Activated naive CD4-positive, alpha-beta T cell treated with anti-CD3 and anti-CD28 coated beads, Interleukin-2, amount 50 U/mL, for 24 hours (primary cell): ENCODE results near the gene TJP3.

ENCODE experiments used
- H3K27ac Mint-ChIP-seq: one replicate; pipeline ENCODE4 v1.8.0; 2021; ENCODE audit warnings: mild to moderate bottlenecking, mixed read lengths
- H3K27me3 Mint-ChIP-seq: one replicate; pipeline ENCODE4 v1.8.0; 2021; ENCODE audit warnings: mixed read lengths
- H3K36me3 Mint-ChIP-seq: one replicate; pipeline ENCODE4 v1.8.0; 2021; ENCODE audit warnings: mixed read lengths
- H3K4me1 Mint-ChIP-seq: one replicate; pipeline ENCODE4 v1.8.0; 2021; ENCODE audit warnings: mixed read lengths
- H3K4me3 Mint-ChIP-seq: one replicate; pipeline ENCODE4 v1.8.0; 2021; ENCODE audit warnings: mild to moderate bottlenecking, mixed read lengths
- H3K9me3 Mint-ChIP-seq: one replicate; pipeline ENCODE4 v1.8.0; 2021; ENCODE audit warnings: mixed read lengths

Gene TJP3

DNA sequence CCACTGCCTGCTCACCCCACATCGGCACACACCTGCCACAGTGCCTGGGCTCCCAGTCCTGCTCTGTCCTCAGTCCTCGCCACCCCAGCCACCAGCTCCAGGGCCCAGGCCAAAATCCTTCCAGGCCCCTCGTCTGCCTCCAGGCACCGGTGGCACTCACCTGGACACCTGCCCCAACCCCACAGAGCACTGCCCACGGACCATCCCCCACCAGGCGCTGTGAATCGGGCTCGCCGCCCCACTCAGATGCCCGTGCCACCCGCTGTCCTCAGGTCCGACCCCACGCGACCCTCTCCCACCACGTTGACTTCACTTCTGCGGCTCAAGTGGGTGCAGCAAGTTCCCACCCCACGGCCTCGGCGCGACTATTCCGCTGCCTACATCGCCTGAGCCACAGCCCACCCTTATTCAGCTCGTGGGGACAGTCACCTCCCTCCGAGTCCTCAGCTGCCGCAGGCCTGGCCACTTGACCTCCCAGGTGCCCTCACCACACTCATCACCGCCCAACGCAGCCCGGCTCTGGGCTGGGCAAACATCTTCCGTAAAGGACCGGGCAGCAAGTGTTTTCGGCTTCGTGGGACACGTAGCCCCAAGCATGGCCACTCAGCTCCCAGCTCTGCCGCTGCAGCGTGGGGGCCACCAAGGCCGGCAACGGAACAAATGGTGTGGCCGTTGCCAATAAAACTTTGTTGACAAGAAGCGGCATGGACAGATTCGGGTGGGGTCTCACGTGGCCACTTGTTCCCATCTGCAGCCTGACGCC lies 13.6 kb upstream of the TJP3 start:
- peaks cover 2% of the 10 kb centered on the region for H3K36me3 Mint-ChIP-seq
- peaks cover 45% of the 10 kb centered on the region for H3K4me1 Mint-ChIP-seq
- no peak overlapping the region for H3K27ac Mint-ChIP-seq
- H3K4me3 Mint-ChIP-seq, result no peak overlapping the region
- no peaks in the 10 kb centered on the region for H3K27me3 Mint-ChIP-seq
- no peaks in the 10 kb centered on the region for H3K9me3 Mint-ChIP-seq

DNA sequence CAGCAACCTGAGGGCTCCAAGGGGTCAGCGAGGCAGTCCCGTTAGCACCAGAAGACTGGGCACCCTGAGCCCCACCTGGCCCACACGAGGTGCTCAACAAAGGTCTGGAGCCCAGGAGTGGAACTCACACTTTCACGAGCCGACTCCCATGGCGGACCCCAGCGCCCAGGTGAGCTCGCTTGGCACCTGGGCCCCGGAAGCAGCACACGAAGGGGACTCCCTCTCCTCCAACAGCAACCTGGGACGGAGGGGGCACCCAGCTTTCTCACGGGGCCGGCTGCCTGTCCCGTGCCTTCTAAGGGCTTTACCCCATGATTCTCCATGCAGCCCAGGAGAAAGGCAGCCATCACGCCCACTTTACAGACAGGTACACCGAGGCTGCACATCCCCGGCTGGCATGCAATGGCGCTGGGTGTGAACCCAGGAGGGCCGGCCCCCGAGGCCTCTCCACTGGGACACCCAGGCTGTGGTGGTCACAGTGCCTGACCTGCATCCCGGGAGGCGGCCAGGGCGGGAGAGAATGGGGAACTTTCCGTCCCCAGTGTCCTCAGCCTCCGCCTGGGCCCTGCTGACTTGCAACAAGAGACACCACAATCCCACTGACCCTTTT lies 13.0 kb upstream of the TJP3 start:
- Mint-ChIP-seq H3K36me3 (peaks cover 2% of the 10 kb centered on the region), H3K27me3 (no peaks in the 10 kb centered on the region)

DNA sequence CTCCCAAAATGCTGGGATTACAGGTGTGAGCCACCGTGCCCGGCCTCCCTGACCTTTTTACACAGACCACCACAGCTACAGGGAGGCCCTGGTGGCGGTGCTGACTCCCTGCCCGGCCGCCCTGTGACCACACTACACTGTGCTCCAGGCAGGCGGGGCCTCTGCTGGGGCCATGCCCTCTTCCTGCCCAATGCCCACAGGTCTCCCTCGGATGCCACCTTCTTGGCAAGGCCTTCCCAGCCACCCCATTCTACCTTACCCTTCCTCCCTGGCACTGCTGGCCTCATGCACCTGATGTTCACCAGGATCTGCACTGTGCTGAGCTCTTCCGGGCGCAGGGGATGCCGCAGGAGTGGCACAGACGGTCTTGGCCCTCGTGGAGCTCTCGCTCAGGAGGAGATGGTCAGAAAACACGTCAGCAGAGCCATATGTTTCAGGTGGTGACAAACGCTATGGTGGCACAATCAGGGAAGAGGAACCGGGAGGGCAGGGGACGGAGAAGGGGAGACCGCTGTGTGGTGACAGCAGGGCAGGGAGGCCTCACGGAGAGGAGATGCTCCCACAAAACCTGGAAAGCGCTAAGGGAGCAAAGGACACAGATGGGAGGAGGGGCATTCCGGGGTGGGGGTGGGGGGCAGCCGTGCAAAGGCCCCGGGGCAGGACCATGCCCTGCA lies 12.1 kb upstream of the TJP3 start:
- Mint-ChIP-seq H3K9me3 (no peaks in the 10 kb centered on the region), H3K27me3 (no peaks in the 10 kb centered on the region), H3K4me3 (no peak overlapping the region), H3K4me1 (peaks cover 34% of the 10 kb centered on the region), H3K27ac (no peak overlapping the region), H3K36me3 (peaks cover 2% of the 10 kb centered on the region)

More for the DNA sequence above, 13.0 kb upstream of the TJP3 start:
- Mint-ChIP-seq H3K27ac (no peak overlapping the region), H3K4me3 (no peak overlapping the region), H3K9me3 (no peaks in the 10 kb centered on the region), H3K4me1 (peaks cover 38% of the 10 kb centered on the region)

DNA sequence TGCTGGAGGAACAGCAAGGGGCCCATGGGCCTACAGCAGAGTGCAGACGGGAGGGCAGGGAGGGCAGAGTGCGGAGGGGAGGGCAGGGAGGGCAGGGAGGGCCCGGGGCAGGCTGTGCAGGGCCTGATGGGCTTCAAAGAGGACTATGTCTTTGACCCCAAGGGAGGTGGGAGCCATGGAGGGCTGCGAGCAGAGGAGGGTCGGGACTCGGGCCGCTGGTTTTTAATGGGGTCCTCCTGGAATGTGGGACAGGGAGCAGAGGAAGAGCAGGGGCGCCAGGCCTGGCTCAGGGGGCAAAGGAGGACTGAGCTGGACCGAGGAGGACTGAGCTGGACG lies 11.6 kb upstream of the TJP3 start:
- Mint-ChIP-seq H3K4me1 (peaks cover 29% of the 10 kb centered on the region), H3K27me3 (no peaks in the 10 kb centered on the region), H3K4me3 (no peak overlapping the region), H3K36me3 (peaks cover under 1% of the 10 kb centered on the region), H3K27ac (no peak overlapping the region), H3K9me3 (no peaks in the 10 kb centered on the region)

DNA sequence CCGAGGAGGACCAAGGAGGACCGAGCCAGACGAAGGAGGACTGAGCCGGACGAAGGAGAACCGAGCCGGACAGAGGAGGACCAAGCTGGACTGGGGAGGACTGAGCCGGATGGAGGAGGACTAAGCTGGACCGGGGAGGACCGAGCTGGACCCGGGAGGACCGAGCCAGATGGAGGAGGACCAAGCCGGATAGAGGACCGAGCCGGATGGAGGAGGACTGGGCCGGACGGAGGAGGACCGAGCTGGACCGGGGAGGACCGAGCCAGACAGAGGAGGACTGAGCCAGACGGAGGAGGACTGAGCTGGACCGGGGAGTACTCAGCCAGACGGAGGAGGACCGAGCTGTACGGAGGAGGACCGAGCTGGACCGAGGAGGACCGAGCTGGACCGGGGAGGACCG lies 11.1 kb upstream of the TJP3 start:
- Mint-ChIP-seq H3K27ac (no peak overlapping the region), H3K36me3 (no peaks in the 10 kb centered on the region), H3K27me3 (no peaks in the 10 kb centered on the region), H3K9me3 (no peaks in the 10 kb centered on the region), H3K4me3 (no peak overlapping the region), H3K4me1 (peaks cover 29% of the 10 kb centered on the region)

DNA sequence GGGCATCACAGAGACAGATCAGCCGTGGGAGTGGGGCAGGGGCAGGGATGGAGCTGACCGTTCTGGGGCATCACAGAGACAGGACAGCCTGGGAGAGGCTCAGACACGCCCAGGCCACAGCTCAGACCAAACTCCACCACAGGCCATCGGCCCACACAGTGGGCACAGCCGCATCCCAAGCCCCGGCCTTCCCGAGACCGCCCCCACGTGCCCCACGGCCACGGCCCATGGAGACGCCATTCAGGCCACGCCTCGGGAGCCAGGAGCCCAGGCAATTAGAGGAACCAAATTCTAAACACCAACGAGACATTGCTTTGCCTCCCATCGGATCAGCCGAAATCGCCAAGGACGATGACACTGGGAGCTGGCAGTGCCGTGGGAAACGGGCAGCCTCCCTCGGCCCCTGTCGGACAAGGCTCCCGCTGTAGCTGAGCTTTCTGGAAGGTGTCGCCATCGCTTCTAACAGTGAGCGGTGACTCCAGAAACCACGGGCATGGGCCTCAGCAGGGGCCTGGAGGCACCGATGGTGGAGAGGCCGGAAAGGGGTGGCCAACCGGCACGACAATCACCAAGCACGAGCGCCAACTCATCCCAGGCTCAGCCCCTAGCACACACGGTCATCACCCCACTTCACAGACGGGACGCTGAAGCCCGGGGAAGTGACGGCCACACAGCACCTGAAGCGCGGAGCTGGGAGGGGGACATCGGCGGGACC lies 10.4 kb upstream of the TJP3 start:
- no peaks in the 10 kb centered on the region for H3K27me3 Mint-ChIP-seq
- peaks cover 27% of the 10 kb centered on the region for H3K4me1 Mint-ChIP-seq
- H3K36me3 Mint-ChIP-seq, result no peaks in the 10 kb centered on the region
- H3K27ac Mint-ChIP-seq, result peak overlapping the region; percentile 46
- H3K9me3 Mint-ChIP-seq, result no peaks in the 10 kb centered on the region
- H3K4me3 Mint-ChIP-seq, result peak overlapping the region; percentile 69

DNA sequence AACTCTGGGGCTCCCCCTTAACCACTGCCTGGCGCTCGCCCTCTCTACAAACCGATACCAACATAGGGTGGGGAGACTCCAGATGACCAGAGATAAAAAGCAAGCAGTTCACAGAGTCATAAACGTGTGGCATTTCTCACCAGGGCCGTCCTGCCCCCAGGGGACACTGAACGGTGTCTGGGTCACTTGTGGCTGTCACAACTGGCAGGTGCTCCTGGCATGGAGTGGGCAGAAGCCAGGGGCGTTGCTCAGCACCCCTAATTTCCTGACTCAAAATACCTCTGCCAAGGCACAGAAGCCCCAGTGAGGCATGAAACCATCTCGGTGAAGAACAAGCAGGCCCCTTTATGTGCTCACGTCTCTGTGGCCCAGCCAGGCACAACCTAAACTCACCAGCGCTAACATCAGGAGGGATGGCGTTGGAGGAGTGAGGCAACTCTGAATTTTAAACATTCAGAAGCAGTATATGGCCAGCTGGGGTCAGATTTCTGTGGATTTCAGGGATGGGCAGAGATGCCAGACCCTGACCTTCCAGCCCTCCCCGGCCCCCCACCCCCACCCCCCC lies 9.7 kb upstream of the TJP3 start:
- Mint-ChIP-seq H3K36me3 (no peaks in the 10 kb centered on the region), H3K27me3 (no peaks in the 10 kb centered on the region), H3K4me1 (peaks cover 25% of the 10 kb centered on the region), H3K9me3 (no peaks in the 10 kb centered on the region), H3K27ac (peak overlapping the region; percentile 46), H3K4me3 (peak overlapping the region; percentile 69)

DNA sequence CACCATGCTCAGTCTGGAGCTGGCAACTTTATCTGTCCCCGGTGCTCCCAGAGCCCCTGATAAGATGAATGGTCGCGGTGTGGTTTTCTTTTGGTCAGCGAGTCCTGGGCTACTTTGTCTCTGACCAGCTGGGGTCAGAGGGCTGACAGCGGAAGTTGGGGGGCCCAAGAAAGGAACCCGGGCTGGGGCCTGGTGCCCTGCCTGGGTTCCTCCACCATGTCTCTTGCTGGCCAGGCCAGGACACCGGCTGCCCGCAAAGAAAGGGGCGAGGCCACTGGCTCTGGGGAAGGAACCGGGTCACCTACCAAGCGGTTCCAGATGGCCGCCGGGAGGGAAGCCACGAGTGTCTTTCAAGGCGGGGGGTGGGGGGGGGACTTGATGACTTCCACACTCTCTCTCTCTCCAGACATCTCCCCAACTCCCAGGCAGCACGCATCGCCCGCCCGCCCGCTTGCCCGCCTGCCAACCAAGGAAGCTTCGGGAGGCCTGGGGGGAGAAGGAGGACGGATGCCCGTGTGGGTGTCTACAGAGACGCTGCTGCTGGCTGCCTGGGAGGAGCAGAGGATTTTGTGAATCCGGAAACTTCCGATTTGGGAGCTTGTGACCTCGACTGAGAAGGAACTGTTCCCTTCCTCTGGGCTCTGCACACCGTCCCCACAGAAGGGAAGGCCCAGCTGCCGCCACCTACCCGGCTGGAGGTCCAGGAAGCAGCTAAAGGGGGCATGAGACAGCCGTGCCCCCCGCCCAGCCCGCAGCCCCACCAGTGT lies 9.0 kb upstream of the TJP3 start:
- Mint-ChIP-seq H3K4me1 (peaks cover 25% of the 10 kb centered on the region), H3K36me3 (no peaks in the 10 kb centered on the region), H3K27ac (peak overlapping the region; percentile 62), H3K4me3 (peak overlapping the region; percentile 89), H3K27me3 (no peaks in the 10 kb centered on the region), H3K9me3 (no peaks in the 10 kb centered on the region)

DNA sequence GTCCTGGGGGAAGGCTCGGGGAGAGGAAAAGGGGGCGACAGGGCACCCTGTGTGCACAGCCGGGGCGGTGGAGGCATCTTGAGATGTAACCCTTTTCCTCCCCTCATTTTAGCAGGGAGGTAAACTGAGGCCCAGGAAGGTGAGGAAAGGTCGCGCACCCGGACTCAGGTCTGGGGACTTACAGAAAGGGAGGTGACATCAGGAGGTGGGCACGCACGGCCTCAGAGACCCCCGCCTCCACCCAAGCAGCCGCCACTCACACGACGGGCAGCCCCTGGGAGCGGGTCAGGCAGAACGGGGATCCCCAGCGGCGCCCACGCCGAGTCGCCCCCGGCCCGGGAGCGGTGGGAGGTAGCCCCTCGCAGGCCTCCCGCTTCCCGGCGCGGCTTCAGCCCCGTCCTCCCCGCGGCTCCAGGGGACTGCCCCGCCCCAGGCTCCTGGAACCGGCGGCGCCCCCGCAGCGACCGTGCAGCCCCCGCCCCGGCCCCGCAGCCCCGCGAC lies 8.4 kb upstream of the TJP3 start:
- H3K27me3 Mint-ChIP-seq, result no peaks in the 10 kb centered on the region
- peak overlapping the region; percentile 62 for H3K27ac Mint-ChIP-seq
- peaks cover 22% of the 10 kb centered on the region for H3K4me1 Mint-ChIP-seq
- H3K4me3 Mint-ChIP-seq, result peak overlapping the region; percentile 89
- no peaks in the 10 kb centered on the region for H3K36me3 Mint-ChIP-seq
- H3K9me3 Mint-ChIP-seq, result no peaks in the 10 kb centered on the region

DNA sequence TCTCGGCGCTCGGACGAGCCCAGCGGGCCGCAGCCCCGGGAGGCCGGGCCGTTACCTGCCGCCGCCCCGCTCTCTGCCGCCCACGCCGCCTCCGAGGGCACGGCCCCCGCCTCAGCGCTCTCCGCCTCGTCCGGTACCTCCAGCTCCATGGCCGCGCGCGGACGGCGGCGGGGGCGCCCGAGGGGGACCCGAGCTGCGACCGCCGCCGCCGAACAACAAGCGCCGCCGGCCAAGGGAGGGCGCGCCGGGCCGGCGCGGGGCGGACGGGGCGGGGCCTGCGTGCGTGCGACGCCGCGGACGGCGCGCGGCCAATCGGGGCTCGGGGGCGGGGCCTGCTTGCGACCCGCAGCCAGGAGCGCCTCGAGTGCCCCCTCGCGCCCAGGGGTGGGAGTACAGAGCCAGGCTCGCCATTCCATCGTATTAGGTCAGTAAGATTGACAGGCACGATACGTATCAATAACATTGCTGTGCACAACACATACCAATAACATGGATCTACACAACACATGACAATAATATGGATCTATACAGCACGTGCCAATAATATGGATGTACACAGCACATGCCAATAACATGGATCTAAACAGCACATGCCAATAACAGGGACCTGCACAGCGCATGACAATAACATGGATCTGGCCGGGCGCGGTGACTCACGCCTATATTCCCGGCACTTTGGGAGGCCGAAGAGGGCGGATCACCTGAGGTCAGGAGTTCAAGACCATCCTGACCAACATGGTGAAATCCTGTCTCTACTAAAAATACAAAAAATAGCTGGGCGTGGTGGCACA lies 7.7 kb upstream of the TJP3 start, which contains the start of gene PIP5K1C:
TSS of gene PIP5K1C (minus strand) at position 227 of the 791 bp plus-strand sequence. CDS start at position 149, 78 bp downstream.
- Mint-ChIP-seq H3K36me3 (no peaks in the 10 kb centered on the region), H3K9me3 (no peaks in the 10 kb centered on the region), H3K4me1 (peaks cover 22% of the 10 kb centered on the region), H3K27ac (peak within 1 kb of the TSS; percentile 62), H3K4me3 (peak within 1 kb of the TSS; percentile 89), H3K27me3 (no peaks in the 10 kb centered on the region)

DNA sequence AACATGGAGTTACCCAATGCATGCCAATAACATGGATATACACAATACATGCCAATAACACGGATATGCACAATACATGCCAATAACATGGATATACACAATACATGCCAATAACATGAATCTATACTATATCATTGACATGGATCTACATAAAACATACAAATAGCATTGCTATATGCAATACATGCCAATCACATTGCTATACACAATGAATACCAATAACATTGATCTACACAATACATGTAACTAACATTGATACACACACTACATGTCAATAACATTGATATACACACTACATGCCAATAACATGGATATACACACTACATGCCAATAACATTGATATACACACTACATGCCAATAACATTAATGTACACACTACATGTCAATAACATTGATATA lies 7.0 kb upstream of the TJP3 start:
- H3K27ac Mint-ChIP-seq, result no peak overlapping the region
- no peaks in the 10 kb centered on the region for H3K27me3 Mint-ChIP-seq
- no peaks in the 10 kb centered on the region for H3K9me3 Mint-ChIP-seq
- H3K4me3 Mint-ChIP-seq, result no peak overlapping the region
- H3K36me3 Mint-ChIP-seq, result no peaks in the 10 kb centered on the region
- peaks cover 20% of the 10 kb centered on the region for H3K4me1 Mint-ChIP-seq

DNA sequence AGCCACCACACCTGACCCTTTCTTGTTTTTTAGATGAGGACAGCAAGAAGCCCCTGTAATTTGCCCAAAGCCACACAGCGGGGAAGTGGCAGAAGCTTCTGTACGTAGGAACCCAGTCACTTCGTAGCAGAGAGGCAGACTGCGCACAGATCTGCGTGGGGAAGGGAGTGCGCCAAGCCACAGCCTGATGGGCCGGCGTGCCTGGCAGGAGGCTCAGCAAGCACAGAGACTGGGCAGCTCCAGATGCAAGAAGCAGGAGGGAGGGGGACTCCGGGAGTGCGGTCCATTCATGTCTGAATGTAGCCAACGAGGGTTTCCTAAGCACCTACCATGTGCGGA lies 347 bp upstream of the TJP3 start:
- Mint-ChIP-seq H3K27ac (no peak overlapping the region), H3K27me3 (no peaks in the 10 kb centered on the region)

DNA sequence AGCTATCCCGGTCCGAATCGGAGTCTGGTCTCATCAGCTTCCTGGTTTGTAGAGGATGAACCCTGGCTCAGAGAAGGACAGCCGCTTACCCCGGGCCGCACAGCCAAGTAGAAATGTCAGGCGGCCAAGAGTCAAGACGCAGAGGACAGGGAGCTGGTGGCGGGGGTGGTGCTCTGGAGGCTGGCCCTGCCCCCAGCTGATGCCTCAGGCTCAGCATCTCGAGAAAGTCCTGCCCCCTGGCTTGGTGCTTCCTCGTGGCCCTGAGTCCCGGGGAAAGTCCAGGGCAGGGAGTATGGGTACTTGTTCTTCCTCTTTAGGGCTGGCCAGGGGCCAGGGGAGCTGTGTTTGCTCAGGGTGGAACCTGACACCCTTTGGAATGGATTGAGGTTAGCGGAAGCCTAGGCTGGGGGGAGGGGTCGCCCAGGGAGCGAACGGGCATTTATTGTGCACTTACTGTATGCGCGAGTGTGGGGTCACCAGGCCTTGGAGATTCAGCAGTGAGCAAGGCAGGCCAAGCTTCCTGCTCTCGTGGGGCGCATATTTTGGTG lies 2.2 kb downstream of the TJP3 start:
- H3K4me3 Mint-ChIP-seq, result no peak overlapping the region
- H3K9me3 Mint-ChIP-seq, result no peaks in the 10 kb centered on the region
- H3K36me3 Mint-ChIP-seq, result no peaks in the 10 kb centered on the region
- H3K4me1 Mint-ChIP-seq, result peaks cover 5% of the 10 kb centered on the region
- H3K27ac Mint-ChIP-seq, result no peak overlapping the region
- H3K27me3 Mint-ChIP-seq, result no peaks in the 10 kb centered on the region

More for the DNA sequence above, 347 bp upstream of the TJP3 start:
- no peak overlapping the region for H3K4me3 Mint-ChIP-seq
- H3K36me3 Mint-ChIP-seq, result no peaks in the 10 kb centered on the region
- H3K9me3 Mint-ChIP-seq, result no peaks in the 10 kb centered on the region
- H3K4me1 Mint-ChIP-seq, result no peaks in the 10 kb centered on the region
